Right atrium auricular region (tissue), 2 donors: ENCODE measurements around the gene FMNL3. TPM values are rescaled to one million over a fixed set of nuclear protein-coding genes. Genes with fewer than 3 reads are reported as not detected.

ENCODE experiments used
- DNase-seq: peaks from one replicate; pipeline ENCODE4 v3.0.0-alpha.2; 2019; ENCODE audit warnings: low spot score
- H3K27ac ChIP-seq, 2 donors: fragments of 200-600 bp; sonication (generic); 1 replicate in 1 of 2; 2 replicates in 1 of 2; pipeline ENCODE4 v1.5.1; 2016 to 2019
- H3K27me3 ChIP-seq, 2 donors: fragments of 200-600 bp; sonication (generic); one replicate each; pipeline versions ENCODE4 v1.5.1 to v1.6.0; 2017 to 2019
- H3K36me3 ChIP-seq: fragments of 200-600 bp; sonication (generic); one replicate; pipeline ENCODE4 v1.5.1; 2016
- H3K4me1 ChIP-seq, 2 donors: fragments of 200-600 bp; sonication (generic); one replicate each; pipeline versions ENCODE4 v1.5.1 to v1.6.0; 2017 to 2019
- H3K4me3 ChIP-seq, 2 donors: fragments of 200-600 bp; sonication (generic); 1 replicate in 1 of 2; 2 replicates in 1 of 2; pipeline ENCODE4 v1.5.1; 2017 to 2019; ENCODE audit warnings: mild to moderate bottlenecking in 1 of 2, moderate library complexity in 1 of 2
- H3K9me3 ChIP-seq, 2 donors: fragments of 200-600 bp; sonication (generic); one replicate each; pipeline ENCODE4 v1.5.1; 2019
- total RNA-seq, 2 donors: library from RNA; depleted of rRNA; stranded (reverse); fragments of >200 nt; gene quantifications; one replicate each; pipeline ENCODE4 v1.1.0, GENCODE V29; 2016
- TF ChIP-seq, protein P1 (sequence below), 2 donors: fragments of 200-600 bp; sonication (generic); IDR thresholded peaks; one replicate each; pipeline ENCODE4 v1.5.1; 2019; ENCODE audit warnings: antibody characterized with exemption in 2 of 2

Gene FMNL3
- total RNA-seq, 2 donors from 2014 or later, result 9.0 to 19.7 TPM

DNA sequence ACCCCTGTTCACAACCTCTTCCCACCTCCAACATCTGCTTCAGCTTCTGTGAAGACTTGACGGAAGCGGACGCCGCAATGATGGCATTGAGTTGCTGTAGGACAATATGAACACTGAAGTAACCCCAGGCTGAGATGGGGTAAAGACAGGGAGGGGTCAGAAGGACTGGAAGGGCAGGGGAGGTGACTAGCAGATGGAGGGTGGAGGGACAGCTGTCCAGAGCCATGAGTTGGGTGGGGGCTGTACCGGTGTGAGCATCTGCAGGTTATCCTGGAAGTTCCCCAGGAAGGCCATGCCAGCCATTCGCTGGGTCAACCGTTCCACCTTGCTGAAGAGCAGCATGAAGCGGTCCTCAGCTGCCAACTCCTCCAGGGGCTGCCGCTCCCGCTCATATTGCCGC, 57.8 kb downstream of the FMNL3 start:
- TF ChIP-seq, protein P1, sequence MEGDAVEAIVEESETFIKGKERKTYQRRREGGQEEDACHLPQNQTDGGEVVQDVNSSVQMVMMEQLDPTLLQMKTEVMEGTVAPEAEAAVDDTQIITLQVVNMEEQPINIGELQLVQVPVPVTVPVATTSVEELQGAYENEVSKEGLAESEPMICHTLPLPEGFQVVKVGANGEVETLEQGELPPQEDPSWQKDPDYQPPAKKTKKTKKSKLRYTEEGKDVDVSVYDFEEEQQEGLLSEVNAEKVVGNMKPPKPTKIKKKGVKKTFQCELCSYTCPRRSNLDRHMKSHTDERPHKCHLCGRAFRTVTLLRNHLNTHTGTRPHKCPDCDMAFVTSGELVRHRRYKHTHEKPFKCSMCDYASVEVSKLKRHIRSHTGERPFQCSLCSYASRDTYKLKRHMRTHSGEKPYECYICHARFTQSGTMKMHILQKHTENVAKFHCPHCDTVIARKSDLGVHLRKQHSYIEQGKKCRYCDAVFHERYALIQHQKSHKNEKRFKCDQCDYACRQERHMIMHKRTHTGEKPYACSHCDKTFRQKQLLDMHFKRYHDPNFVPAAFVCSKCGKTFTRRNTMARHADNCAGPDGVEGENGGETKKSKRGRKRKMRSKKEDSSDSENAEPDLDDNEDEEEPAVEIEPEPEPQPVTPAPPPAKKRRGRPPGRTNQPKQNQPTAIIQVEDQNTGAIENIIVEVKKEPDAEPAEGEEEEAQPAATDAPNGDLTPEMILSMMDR (IDR thresholded peaks at IDR 0.05), result no peak
- H3K36me3 ChIP-seq, result peaks cover 69% of the 10 kb centered on the region
- peaks cover 0 to 43% of the 10 kb centered on the region in 2 donors for H3K4me1 ChIP-seq
- no peak overlapping the region for H3K4me3 ChIP-seq
- no peaks in the 10 kb centered on the region for H3K27me3 ChIP-seq
- no peak for DNase-seq
- no peak overlapping the region for H3K27ac ChIP-seq
- H3K9me3 ChIP-seq, result no peaks in the 10 kb centered on the region

DNA sequence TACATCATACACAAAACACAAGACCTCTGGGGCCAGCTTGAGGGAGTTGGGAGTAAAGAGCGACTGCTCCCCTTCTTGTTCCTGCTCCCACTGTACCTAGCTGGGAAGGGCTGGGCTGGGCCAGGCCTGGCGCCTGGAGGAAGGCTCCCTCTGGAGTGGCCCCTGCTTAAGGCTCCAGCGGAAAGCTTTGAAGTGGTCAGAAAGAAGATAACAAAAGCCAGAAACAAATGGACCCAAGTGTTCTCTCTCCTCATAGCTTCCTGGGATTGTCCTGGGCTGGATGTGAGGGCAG, 58.5 kb downstream of the FMNL3 start:
- TF ChIP-seq, protein P1 (IDR thresholded peaks at IDR 0.05), result no peak
- Histone ChIP-seq H3K4me1 (peaks cover 0 to 47% of the 10 kb centered on the region in 2 donors), H3K36me3 (peaks cover 71% of the 10 kb centered on the region), H3K27me3 (no peaks in the 10 kb centered on the region), H3K9me3 (no peaks in the 10 kb centered on the region), H3K4me3 (no peak overlapping the region), H3K27ac (peak overlapping the region; percentile 26 to 60)
- no peak for DNase-seq

DNA sequence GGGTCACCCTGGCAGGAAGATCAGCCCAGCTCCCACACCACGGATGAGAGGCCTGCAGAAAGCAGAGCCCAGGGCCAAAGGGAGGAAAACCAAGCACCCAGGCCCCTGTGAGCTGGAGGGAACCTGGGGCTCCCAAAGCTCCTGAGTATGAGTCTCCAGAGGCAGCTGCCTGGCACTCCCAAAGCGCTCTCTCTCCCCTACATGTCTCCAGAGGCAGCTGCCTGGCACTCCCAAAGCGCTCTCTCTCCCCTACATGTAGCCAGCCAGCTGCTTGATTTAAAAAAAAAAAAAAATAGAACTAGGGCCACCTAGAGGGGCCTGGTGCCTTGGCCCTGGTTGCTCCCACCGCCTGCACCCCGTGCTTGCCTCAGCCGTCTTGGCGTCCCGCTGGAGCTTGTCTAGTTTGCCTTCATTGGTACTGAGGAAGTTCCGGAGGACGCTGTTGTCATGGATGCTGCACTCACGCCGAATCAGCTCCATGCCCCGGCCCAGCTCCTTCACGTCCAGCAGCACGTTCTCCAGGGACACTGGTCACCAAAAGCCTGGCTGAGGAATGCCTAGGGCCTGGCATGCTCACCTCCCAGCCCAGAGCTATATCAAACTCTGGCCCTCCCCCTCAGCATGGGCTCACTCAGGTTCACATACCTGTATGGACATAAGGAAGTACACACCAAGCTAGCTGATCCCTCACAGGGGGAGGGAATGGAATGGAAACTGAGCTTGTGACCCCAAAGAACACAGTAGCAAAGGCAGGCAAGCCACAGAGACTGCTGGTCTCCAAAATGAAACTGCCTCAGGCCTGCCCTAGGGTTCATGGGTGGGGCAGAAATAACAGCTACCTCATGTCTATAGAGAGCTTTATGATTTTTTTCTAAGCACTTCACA, 59.1 kb downstream of the FMNL3 start:
- H3K36me3 ChIP-seq, result peaks cover 71% of the 10 kb centered on the region
- no peaks in the 10 kb centered on the region for H3K27me3 ChIP-seq
- H3K9me3 ChIP-seq, result no peaks in the 10 kb centered on the region
- H3K27ac ChIP-seq, result peak overlapping the region; percentile 26 to 60
- H3K4me1 ChIP-seq, result peaks cover 0 to 47% of the 10 kb centered on the region in 2 donors
- no peak overlapping the region for H3K4me3 ChIP-seq
- TF ChIP-seq, protein P1 (IDR thresholded peaks at IDR 0.05), result no peak
- DNase-seq, result no peak

DNA sequence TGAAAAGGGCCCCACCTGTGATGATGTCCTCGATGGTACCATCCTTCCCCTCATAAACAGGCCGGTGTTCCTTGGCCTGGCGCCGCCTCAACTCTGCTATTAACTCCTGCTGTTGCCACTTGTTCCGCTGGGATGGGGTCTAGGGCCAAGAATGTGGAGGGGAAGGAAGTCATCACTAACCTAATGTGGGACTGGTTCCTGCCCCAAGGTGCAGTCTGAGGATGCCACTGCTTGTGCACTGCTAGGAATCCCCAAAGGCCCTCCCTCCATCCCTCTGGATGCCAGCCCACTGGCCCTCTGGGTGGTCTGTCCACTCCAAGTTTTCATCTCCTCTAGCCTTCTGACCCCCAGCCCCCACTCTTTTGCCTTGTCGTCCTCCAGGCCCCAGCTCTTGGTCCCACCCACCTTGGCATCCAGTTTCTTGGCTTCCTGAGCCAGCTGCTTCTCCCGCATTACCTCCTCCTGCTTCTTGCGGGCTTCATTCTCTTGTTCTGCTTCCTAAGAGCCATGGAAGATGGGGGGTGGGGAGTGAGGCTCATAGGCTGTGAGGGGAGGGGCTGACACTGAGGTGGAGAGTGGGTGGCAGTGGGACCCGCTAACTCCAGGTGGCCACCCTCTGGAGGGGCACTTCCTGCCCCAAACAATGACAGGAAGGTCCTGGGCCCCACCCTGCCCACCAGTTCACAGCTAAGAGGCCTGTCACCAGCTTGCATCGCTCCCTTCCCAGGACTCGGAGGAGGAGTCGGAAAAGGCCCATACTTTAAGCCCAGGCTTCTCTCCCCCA, 60.1 kb downstream of the FMNL3 start:
- Histone ChIP-seq H3K9me3 (no peaks in the 10 kb centered on the region), H3K4me3 (no peak overlapping the region), H3K27ac (peak overlapping the region; percentile 26 to 60), H3K36me3 (peaks cover 67% of the 10 kb centered on the region), H3K27me3 (no peaks in the 10 kb centered on the region), H3K4me1 (peaks cover 0 to 47% of the 10 kb centered on the region in 2 donors)
- TF ChIP-seq, protein P1 (IDR thresholded peaks at IDR 0.05), result no peak
- no peak for DNase-seq

DNA sequence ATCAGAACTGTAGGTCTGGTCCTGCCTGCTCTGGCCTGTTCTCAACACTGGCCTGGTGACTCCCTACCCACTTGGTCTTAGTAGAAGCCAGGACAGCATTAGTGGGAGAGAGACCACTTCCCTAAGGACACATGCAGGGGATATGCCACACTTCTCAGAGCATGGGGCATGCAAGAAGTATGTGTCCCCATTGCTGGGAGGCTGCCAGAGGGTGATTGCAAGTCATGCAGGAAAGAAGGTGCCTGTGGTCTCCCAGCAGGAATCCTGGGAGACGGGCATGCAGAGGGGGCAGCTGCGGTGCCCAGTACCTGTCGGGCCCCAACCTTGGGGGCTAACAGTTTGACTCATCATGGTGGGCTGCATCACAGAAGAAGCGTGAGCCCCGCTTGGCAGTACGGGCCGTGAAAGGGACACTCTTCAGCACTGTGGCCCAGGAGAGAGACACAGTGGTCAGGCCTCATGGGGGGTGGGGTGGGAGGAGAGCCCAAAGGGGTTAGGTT, 60.8 kb downstream of the FMNL3 start:
- no peak for DNase-seq
- Histone ChIP-seq H3K4me3 (no peak overlapping the region), H3K9me3 (no peaks in the 10 kb centered on the region), H3K27me3 (no peaks in the 10 kb centered on the region), H3K36me3 (peaks cover 60% of the 10 kb centered on the region), H3K4me1 (peaks cover 0 to 47% of the 10 kb centered on the region in 2 donors), H3K27ac (no peak overlapping the region)
- TF ChIP-seq, protein P1 (IDR thresholded peaks at IDR 0.05), result no peak
